Measurements from ENCODE around the gene UBE2E2.
"Not testable (repeated sequence)": the region's sequence is repeated elsewhere in the genome, so short reads cannot be mapped to it uniquely, and the experiment has no call there.

The UBE2E2 gene

DNA sequence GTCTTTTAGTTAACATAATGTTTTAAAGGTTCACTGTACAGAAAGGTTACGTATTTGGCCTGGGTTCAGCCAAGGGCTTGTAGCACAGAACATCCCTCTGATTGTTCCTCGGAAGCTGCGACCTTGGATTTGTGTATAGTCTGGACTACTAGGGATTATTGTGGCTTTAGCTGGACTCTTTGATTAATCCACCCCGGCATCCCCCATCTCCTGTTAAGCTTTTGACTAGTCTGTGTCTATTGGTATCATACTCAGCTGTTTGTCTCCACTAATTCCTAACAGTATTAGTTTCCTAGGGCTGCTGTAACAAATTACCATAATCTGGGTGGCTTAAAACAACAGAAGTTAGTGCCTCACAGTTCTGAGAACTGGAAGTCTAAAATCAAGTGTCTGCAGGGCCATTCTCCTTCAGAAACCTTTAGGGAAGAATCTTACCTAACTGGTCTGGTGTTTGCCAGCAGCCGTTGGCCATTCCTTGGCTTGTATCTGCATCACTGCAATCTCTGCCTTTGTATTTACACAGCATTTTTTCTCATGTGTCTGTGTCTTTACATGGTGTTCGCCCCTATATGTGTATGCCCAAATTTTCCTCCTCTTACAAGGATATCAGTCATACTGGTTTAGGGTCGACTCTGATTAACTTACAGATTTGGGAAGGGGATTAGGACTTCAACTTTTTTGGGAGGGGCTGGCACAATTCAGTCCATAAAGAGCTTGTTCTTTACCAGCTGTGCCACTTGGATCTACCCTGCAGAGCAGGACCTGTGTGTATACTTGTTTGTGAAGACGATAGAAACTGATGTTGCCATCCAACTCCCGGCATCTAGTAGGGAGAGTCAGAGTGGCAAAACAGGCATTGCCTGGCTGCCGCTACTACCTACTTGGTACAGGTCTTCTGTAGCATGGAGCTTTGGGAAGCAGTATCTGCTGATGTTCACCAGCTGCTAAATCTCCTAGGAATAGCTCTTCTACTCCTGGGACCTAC, 117.8 kb downstream of the UBE2E2 start:
- no peak overlapping the region for H3K4me3 ChIP-seq (ENCODE audit: low read depth, low read length)

DNA sequence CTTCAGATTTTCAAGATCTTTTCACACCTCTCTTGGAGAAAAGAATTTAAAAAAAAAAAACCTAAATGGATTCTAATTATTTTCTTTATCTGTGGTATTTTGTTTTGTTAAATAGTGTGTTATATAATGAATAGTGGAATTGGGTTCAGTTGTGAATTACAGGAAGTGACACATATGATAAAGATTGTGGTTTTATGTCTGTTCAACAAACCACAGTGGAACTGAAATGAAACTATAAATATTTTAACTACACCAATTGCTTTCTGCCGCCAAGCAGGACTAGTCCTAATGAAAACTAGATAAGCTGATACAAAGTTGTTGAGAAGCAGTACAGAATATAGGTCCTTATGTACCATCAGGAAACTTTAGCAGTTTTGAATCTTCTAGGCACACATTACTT, 121.6 kb downstream of the UBE2E2 start:
- no peak overlapping the region for H3K4me3 ChIP-seq (ENCODE audit: low read depth, low read length)

DNA sequence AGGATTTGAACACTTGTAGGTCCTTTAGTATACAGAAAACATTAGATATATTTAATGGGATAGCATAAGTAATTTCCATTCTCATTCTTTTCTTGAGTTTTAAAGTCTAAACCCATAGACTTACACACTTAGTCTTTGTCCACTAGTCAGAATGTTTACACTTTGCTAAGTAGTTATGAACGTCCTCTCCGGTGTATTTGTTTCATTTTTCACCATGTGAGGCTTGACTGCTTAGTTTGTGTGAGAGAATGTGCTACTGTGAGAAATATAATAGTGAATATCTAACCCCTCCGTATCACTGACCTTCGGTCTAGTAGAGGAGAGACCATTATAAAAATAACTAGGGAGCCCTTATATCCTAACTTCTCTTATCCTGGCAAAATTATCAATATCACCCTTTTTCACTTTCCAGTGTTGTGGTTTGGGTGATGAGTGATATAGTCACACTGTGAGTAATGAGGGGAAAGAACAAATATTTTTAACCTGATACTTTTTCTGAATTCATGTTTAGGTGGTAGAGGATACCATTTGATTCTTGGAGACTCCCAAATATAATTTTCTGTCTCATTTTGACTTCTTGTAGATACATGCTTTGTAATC, 122.4 kb downstream of the UBE2E2 start:
- H3K4me3 ChIP-seq (ENCODE audit: low read depth, low read length): no peak overlapping the region

DNA sequence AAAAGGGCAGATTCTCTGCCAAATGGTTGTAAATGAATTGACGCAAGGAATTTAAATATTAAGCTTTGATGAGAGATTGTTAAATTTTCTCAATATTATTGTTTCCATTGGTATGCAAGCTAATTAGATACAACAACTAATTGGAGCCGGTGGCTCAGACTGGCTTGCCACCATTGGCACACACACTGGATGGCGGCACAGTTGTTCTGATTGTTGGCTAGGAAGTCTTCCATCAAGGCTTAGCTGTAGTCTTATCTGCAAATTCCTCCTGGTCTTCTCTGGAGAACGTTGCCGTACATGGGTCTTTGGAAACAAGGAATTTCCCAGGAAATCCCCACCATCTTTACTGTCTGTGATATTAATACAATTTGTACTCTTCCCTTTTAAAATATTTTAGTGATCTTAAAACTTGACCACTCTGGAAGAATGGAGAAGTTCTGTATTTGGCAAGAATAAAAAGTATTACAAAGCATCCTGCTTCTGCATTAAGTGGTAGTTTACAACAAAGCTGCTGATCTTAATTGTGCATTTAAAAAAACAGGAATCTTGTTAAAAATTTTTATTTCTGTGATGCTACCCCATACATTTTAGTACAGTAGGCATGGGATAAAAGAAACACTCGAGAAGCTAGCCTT, 126.5 kb downstream of the UBE2E2 start:
- H3K4me3 ChIP-seq (ENCODE audit: low read depth, low read length): no peak overlapping the region

DNA sequence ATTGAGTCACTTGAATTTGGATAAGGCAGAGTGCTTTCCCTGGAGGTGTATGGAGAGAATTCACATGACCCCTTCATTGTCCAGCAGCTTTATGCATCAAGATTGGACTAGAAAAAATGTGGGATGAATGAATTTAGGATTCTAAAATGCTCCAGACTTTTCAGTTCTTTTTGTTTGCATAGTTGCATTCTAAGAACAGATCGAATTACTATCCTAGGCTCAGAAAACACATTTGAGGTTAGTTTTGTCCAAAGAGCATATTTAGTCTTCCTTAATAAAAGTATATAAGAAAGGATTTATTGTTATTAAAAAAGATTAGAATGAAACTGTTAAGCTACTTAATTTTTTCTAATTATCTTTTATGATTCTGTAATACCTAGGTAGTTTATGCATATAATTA, 127.4 kb downstream of the UBE2E2 start:
- H3K4me3 ChIP-seq (ENCODE audit: low read depth, low read length): no peak overlapping the region

DNA sequence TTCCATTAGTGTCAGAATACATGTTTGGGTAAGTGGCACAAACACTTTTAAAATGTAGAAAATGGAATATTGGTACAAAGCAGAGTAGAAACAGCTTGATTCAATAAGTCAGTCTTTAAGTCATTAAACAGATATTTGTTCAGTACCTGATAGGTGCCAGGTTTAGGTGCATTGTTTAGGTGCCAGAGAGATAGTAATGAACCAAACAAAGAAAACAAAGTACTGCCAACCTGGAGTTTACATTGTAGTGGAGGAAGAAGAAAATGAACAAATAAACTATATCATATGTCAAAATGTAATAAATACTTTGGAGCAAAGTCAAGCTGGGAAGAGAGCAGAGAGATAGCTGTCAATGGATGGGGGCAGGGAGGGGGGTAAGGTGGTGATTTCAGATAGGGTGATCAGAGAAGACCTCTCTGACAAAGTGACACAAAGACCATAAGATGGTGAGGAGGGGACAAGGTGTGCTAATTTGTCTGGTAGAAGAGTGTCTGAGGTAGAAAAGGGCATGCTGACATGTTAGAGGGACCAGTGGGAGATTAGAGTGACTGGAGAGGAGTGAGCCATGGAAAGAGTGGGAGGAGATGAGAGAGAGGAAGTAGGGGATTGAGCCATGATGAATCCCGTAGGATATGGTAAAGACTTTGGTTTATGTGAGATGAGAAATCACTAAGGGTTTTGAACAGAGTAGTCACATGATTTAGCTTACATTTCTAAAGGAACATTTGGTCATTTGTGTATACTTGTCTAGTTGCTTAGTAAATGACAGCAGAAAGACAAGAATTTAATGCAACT, 128.2 kb downstream of the UBE2E2 start:
- H3K4me3 ChIP-seq (ENCODE audit: low read depth, low read length): no peak overlapping the region

DNA sequence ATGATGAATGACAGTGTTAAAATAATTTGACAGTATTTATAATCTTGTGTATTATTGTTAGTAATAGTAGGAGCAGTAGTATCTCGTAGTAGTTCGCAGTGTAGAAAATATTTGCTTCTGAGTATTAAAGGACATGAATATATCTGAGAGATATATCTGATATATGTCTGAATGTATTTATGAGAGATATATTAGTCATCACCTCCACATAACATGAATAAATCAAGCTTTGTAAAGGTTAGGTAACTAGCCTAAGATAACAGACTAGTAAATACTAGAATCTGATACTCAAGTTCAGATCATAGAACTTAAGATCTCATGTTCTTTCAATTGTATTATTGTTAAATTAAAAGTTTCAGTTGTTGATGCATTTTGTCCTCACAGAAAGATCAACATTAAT, 130.5 kb downstream of the UBE2E2 start:
- H3K4me3 ChIP-seq (ENCODE audit: low read depth, low read length): no peak overlapping the region

DNA sequence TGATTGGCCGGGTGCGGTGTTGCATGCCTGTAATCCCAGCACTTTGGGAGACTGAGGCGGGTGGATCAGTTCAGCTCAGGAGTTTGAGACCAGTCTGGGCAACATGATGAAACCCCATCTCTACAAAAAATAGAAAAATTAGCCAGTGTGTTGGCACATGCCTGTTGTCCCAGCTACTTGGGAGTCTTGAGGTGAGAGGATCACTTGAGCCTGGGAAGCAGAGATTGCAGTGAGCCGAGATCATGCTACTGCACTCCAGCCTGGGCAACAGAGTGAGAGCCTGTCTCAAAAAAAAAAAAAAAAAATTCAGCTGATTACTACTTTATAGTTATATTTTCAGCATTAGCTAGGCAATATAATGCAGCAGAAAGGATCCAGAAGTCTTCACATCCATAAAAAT, 133.7 kb downstream of the UBE2E2 start:
- not testable (repeated sequence) for H3K4me3 ChIP-seq (ENCODE audit: low read depth, low read length)

DNA sequence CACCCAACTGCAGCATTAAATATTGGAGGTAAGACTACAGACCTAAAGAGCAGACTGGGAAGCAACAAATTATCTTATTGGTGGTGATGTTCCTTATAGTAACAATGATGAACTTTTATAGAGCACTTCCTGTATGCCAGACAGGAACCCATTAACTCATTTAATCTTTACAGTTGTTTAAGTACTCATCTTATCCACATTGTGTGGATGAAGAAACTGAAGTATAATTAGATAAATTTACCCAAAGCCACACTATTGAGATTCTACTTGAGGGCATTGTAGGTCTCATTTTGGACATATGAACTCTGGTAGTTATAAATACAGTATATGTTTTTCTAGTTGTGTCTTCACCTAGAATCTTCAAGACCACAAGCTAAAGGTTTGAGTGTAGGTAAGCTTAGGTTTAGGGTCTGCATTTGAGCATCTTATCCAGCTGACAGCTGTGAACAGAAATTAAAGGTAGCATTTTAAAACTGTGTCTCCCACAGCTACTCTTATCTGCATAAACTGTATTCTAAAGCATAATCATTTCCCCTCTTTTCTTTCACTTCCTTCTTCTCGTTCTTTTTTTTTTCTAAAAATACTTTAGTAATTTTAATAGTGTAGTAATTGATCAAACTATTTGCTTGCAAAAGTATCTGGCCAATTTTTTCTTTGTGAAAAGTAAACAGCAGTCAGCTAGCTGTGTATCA, 138.2 kb downstream of the UBE2E2 start:
- H3K4me3 ChIP-seq (ENCODE audit: low read depth, low read length): no peak overlapping the region

DNA sequence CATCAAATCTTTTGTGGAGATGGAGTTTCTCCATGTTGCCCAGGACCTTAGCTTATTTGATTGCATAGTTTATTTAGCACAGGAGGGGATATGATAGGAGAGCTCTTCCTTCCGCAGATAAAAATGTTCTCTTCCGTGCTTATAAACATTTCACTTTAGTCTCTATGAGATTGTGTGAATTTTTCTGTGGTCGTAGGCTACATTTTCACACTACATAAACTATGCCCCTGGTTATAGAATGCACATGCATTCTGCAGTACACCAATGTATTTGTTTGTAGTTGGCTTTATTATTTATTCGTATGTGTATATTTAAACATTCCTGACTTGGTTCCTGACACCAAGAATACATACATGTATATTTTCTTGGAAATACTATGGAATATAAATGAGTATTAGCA, 139.2 kb downstream of the UBE2E2 start:
- no peak overlapping the region for H3K4me3 ChIP-seq (ENCODE audit: low read depth, low read length)

DNA sequence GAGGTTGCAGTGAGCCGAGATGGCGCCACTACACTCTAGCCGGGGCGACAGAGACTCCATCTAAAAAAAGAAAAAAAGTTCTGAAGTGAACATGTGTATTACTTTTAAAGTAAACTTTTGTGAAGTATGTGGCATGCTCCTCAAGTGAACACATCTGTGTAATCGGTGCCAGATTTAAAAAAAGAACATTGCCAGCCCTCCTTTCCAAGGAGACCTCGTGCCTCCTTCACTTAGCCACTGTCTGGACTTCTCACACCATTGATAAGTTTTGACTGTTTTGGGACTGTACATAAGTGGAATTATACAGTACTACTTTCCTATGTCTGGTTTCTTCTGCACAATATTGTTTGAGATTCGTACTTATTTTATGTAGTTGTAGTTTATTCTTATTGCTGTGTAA, 140.4 kb downstream of the UBE2E2 start:
- no peak overlapping the region for H3K4me3 ChIP-seq (ENCODE audit: low read depth, low read length)

DNA sequence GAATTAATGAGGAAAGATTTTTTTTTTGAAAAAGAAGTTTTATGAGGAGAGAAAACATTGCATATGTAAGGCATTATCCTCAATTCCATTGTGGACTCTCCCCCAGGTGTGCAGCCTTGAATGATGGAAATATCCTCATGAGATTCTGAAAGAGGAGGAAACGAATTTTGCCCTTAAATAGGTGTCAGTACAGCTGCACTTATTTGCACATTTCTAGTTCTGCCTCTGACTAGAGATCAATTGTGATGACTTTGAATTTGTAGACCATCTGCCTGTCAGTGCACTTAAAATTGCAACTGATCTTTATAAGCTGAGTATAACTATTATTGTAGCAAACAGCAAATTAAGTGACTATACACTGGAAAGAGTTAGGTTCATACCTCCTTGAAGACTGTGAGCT, 141.8 kb downstream of the UBE2E2 start:
- H3K4me3 ChIP-seq (ENCODE audit: low read depth, low read length): no peak overlapping the region

DNA sequence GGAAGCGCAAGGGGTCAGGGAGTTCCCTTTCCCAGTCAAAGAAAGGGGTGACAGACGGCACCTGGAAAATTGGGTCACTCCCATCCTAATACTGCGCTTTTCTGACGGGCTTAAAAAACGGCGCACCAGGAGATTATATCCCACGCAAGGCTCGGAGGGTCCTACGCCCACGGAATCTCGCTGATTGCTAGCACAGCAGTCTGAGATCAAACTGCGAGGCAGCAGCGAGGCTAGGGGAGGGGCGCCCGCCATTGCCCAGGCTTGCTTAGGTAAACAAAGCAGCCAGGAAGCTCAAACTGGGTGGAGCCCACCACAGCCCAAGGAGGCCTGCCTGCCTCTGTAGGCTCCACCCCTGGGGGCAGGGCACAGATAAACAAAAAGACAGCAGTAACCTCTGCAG, 146.3 kb downstream of the UBE2E2 start:
- H3K4me3 ChIP-seq (ENCODE audit: low read depth, low read length): not testable (repeated sequence)

DNA sequence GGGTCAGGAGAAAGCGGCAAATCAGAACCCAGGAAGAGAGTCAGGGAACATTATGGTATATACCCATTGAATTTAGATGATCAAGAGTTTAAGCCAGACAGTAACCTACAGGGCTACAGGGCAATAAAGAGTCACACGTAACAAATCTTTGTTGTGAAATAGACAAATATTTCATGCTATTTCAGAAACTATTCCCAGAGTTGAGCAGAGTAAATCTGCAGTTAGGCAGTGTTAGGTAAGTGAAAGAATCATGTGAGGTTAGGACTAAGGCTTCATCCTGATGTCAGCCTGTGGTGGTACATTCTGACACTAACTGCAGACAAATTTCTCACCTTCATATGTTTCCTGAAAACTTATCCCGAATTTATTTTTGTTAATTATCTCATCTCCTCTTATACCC, 153.0 kb downstream of the UBE2E2 start:
- H3K4me3 ChIP-seq (ENCODE audit: low read depth, low read length): no peak overlapping the region

DNA sequence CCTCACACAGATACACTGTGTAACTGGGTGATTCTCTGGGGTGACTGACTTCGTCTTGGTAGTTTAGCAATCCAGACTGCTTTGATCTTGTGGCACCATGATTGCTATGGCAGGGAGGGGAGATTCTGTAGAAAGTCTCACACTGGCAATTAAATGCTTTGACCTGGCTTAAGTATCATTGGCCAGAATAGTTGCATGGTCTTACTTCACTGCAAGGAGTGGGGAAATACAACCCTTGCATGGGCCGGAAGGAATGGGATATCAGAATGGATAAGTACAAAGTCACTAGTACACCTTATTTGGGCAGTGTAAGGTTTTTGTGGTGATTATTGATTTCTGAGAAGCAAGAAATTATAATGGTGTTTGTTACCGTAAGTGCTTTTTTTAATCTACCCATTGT, 153.8 kb downstream of the UBE2E2 start:
- no peak overlapping the region for H3K4me3 ChIP-seq (ENCODE audit: low read depth, low read length)

DNA sequence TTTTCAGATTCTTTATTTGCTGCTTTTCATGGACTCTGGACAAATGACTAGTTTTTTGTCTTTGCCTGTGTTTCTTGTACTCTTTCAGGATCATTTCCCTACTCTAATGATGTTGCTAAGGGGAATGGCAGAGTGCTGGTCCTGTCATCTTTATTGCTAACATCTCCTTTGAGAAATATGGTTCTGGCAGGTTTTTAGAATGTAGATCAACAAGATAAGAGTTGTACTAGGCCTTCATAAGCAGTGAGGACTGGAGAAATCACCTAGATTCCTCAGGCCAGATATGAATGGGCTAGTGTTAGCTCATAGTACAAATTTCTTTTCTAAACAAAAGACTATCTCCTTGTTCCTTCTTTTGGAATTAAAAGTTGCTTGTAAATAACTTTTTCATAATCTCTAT, 156.0 kb downstream of the UBE2E2 start:
- no peak overlapping the region for H3K4me3 ChIP-seq (ENCODE audit: low read depth, low read length)

DNA sequence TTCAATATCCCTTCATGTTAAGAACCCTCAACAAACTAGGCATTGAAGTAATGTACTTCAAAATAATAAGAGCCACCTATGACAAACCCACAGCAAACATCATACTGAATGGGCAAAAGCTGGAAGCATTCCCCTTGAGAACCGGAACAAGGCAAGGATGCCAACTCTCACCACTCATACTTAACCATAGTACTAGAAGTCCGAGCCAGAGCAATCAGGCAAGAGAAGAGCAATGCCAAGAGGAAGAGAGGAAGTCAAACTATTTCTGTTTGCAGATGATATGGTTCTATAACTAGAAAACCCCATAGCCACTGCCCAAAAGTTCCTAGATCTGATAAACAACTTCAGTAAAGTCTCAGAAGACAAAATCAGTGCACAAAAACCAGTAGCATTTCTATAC, 161.9 kb downstream of the UBE2E2 start:
- no peak overlapping the region for H3K4me3 ChIP-seq (ENCODE audit: low read depth, low read length)

DNA sequence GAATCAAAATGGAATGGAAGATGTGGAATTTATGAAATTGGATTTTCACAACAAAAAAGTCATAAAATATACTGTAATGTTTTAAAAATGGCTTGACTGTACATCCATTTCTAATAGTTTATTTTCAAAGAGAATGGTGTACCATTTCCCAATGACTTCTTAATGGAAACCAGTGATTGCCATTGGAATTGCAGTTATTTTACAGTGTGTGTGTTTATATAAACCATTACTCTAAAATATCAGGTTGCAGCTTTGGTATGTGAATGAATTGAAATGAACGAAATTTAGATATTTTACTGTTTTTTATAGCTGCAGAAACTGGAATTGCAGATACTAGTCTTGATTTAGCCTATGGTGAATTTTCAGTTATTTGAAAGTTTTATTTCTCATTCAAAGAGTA, 165.6 kb downstream of the UBE2E2 start:
- H3K4me3 ChIP-seq (ENCODE audit: low read depth, low read length): no peak overlapping the region

DNA sequence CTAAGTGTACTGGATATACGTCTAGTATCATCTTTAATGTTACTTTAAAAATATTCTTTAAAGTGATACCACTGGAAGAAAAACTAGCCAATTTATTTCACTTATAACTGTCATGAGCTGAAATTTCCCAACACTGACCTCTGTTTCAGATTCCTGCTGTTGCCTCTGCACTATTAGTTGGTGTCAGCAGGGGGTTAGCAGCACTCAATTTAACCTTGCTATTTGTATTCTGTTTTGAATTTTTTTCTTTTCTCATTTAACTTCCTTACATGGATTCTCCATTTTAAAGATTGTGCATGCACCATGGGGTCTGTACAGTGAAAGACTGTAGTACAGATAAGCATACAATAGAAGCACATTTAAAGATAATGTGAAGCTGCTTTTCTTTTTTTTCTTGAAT, 169.2 kb downstream of the UBE2E2 start:
- H3K4me3 ChIP-seq (ENCODE audit: low read depth, low read length): no peak overlapping the region

DNA sequence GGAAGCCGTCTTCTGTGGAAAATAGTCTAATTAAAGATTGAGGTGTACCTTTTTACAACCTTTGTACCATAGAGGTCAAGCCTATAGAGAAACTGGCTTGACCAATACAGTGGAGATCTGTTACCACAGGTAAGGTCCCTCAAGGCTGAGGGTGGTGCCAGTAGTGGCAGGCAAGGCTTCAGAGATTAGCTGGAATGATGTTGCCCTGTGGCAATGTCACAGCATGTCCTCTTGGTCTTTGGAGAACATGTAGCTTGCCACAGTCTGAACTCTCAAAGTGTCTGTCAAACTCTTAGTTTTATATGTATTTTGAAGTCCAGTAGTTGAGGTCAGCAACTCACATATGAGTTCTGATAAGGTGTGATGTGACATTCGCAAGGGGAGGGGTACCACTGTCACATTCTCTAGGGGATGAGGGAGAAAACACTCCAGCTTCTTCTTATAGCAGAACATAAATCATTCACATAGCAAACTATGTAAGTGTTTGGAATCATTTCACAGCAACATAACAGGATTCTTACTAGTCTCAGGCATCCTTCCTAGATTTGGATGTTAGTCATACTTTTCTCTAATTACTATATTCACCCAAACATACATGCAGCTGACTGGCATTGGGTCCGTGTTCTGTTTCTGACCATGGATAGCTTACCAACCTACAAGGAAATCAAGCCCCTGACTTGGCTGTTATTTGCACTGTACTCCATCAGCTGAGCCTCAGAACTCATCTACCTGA, 173.6 kb downstream of the UBE2E2 start:
- no peak overlapping the region for H3K4me3 ChIP-seq (ENCODE audit: low read depth, low read length)
